Head of caudate nucleus (tissue), 42 donors: ENCODE data around the gene AKAP7.
"Not testable (repeated sequence)": the region's sequence is repeated elsewhere in the genome, so short reads cannot be mapped to it uniquely, and the experiment has no call there.

ENCODE experiments used
- DNase-seq, 42 donors: peaks; one replicate each; pipeline versions ENCODE4 v3.0.0 to v3.0.0-alpha.2; 2020 to 2021; ENCODE audit warnings: mixed read lengths in 7 of 42
- intact Hi-C: fragments of 100-400 bp; cut with DNase I; formaldehyde crosslinking; loops from one replicate; pipeline ENCODE4 v1.15.0; 2022

Gene AKAP7

DNA sequence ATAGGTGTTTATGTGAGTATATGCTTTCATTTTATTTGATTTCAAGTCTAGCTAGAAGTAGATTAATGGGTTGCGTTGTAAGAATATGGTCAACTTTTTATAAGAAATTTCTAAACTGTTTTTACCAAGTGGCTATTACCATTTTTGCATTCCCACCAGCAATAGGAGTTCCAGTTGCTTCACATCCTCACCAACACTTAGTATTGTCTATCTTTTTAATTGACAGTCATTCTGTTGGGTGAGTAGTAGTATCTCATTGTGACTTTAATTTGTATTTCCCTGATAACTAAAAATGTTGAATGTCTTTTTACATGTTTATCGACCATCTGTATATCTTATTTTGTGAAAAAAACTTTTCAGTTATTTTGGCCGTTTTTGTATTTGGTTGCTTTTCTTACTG lies 135.3 kb downstream of the AKAP7 start:
- intact Hi-C loops, result no loop called here
- no peak for DNase-seq

DNA sequence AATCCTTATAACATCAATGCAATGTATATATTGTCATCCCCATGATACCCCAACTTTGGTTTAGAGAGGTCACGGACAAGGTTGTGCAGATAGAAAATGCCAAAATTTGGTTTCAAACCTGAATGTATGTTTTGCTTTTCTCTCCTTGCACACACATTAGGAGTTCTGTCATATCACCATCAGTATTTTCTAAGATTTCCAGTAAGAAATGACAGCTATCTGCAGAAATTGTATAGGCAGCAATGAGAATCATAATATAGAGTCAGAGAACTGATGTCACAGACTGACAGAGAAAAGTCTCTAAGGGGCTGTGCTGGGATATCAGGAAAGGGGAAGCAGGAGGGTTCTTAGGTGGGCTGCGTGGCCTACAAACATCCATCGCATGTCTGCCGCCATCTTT lies 140.0 kb downstream of the AKAP7 start:
- intact Hi-C loops, result no loop called here
- no peak for DNase-seq

DNA sequence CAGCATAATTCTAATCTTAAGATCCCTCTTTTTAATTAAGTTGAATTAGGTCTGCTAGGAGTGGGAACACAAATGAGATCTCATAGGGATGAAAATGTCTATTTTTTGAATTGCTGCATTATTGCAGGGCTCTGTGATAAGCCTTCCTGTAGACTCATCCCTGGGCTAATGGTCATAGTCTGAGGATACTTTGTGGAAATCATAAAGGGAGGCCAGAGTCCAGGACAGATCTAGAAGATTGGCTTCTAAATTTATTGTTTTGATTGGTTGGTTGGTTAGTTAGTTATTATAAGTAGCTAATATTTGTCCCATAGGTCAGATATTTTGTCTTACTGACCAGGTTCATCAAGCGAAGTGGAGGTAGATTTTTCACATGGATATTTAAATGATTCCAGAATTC lies 142.3 kb downstream of the AKAP7 start:
- intact Hi-C loops, result no loop called here
- DNase-seq, result no peak

DNA sequence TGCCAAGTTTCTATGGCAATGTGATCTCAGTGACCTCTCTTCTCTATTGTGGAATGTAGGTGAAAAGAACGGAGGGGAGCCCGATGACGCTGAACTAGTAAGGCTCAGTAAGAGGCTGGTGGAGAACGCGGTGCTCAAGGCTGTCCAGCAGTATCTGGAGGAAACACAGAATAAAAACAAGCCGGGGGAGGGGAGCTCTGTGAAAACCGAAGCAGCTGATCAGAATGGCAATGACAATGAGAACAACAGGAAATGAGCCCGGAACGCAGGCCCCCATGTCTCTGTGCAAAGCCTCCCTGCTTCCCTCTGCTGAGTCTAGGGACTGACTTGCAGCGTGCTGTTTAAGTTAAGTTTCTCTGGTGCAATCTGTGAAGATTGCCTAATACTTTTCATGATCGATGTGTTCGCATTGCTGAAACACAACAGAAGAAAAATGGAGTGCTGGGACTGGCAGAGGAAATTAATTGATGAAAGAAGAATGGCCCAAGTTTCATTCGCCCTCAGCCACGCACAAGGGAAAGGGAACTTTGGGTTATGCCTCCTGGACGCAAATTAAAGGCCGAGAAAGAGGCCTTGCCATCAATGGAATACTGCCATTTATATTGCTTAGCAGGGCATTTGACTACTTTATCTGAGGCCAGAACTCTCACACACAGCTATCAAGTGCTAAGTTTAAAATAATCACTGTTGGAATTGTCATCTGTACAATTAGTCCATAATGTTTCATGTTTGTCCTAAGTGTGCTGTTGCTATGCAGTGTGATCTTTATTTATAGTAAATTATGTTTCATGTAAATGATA lies 146.4 kb downstream of the AKAP7 start:
- DNase-seq, result peak; percentile 27 to 83 (median 63)
- intact Hi-C loops, result no loop called here

DNA sequence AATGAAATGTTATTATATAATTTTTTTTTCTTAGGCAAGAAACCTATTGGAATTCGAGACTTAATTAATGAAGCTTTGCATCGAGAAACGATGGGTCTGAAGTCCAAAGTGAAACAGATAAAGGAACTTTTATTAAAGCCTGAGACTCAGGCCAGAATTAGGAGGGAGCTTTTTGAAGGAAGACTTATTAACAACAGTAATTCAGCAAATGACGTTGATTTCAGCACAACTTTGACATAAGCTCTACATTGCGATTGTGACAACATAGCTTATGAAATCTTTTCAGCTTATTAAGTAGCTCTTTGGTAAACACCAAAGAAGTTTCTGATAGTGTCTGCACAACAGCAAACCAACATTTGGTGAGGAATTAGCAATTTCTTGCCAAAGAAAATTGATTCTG lies 147.1 kb downstream of the AKAP7 start:
- intact Hi-C loops, result no loop called here
- DNase-seq, result no peak

DNA sequence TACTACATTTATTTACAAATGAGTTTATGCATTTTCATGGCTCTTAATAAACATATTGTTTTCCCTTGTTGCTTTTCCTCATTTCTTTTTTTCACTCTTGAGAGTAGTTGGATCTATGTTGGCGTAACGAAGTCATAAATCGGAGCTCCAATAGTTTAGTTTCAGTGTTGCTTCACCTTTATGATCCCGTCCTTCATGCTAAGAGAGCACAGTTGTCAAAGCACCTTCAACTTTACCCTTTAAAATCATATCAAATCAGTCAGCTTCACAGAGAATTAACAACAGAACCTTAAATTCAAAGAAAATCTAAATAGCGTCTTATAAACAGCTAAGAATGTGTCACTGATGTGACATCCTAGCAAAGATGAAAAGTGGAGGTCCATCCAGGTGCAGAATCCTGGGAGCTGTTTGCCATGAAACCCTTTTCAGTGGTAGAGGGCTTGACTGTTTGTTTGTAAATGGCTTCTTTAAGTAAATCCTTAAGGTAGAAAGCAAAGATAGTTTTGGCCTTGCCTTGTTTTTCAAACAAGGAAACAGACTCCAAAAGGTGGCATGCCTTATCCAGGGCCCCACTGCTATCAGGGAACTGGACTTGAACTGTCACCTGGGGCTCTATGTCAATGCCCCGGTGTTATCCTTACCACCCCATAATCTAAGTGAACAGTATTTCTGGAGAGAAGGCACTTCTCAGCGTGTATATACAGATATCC lies 148.4 kb downstream of the AKAP7 start:
- no peak for DNase-seq
- intact Hi-C loops, result no loop called here

DNA sequence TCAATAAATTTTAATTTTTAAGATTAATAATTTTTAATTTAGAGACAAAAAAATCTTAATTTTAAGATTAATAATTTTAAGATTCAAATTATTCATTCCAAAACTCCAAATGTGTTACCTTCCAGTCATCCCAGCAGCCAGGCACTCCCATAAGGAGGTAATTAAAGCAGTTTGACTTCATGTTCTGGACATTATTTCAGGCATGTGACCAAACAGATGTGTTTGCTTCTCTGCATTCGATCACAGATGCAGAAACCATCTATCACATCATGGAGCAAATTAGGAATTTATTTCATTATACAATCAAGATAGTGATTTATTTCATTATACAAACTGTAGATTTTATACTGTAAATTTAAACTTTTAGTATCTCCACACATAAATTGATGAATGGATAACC lies 150.3 kb downstream of the AKAP7 start:
- DNase-seq, result no peak
- intact Hi-C loops, result no loop called here

DNA sequence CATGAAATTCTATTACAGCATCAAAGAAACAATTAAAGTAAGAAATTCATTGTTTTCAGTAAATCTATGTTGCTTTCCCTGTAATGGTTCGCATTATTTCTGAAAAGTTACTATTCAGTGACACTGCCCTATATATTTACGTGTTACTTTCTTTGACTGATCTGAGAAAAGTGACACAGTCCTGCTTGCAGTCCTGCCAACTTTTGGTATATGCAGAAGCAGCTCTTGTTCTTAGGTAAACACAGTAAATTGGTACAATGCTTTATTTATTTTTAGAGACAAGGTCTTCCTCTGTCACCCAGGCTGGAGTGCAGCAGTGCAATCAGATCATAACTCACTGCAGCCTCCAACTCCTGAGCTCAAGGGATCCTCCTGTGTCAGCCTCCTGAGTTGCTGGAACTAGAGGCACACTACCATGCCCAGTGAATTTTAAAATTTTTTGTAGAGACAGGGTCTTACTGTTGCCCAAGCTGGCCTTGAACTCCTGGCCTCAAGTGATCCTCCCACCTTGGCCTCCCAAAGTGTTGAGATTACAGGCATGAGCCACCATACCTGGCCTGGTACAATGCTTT lies 151.3 kb downstream of the AKAP7 start:
- DNase-seq, result no peak
- intact Hi-C loops, result no loop called here

DNA sequence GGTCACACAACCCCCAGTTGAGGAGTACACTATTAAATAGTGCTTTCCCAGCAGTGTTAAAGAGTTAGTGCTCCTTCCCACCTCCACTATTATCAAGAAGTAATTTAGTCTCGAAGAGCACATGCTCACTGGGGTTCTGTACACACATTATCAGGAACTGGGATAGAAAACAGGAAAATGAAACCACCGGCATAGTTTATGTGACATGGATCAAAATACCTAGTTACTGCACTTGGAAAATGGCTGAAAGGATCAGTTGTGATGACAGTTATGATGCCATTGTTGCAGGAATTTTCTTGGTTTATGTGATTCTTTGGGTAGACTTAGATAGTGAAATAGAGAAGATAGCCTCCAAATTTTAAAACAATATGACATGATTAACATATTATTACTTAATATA lies 152.9 kb downstream of the AKAP7 start:
- no peak for DNase-seq
- intact Hi-C loops, result no loop called here

DNA sequence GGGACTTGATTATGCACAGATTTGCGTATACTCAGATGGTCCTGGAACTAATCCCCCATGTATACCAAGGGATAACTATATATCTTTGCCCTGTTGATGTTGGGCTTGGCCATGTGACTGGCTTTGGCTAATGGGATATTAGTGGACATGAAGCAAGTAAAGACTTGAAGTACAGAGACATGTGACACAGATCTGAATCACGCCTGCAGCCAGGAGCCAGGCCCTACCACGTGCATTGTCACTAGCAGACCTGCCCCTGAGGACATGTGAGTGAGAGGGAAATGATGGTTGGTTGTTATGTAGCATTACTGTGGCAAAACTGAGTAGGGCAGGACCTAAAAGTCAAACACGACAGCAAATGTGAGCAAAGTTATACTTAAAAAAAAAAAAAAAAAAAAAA lies 155.7 kb downstream of the AKAP7 start:
- intact Hi-C loops, result no loop called here
- no peak for DNase-seq

DNA sequence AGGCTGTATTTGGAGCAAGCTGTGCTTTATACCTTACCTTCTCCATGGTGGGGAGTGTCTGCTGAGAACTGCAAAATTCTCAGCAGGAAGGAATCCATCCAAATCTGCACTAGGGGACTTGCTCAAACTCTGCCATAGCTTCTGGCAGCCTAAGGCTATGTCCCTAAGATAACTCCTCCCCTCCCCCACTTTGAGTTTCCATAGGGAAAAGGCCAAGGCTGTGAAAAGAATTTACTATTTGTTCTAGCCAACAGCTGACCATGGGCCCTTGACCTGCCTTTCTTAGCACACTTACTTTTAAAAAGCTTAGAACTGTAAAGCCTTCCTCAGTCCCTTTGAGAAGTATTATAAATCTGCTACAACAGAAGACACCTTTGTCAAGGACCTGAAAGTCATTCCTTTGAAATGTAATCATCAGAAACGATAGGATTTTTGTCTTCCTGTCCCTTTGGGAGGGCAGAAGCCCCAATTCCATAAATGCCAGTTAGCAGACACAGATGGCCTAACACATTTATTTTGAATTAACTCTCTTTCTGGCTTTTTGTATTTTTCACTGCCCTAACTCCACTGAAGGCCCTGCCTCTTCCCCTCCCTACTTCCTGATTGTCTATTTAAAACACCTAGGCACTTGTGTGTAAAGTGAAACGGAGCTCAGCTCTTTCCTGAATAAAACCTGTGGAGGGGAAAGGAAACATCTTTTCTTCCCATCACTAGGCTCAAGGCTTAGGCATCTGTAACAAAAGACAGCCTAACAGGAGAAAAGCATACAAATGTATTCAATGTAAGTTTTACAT lies 157.1 kb downstream of the AKAP7 start:
- intact Hi-C loops, result no loop called here
- no peak for DNase-seq

DNA sequence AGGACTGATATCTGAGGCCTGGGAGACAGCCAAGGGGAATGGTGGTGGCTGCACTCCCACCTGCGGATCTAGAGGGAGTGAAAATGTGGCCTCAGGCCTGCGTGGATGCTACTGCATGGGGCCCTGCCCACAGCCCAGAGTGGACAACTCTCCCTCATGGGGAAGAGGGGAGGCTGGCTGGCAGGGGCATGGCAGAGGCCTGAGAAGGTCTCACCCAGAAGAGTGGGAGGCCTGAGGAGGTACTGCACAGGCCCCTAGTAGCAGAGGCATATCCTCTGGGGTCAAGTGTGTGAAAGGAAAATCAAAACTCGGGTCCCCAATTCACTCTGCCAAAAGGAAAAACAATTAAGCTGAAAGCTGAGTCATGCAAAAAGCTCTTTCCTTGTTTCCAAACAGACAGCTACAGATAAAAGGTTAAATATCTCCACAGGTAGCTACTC lies 158.2 kb downstream of the AKAP7 start:
- DNase-seq, result no peak
- intact Hi-C loops, result no loop called here

DNA sequence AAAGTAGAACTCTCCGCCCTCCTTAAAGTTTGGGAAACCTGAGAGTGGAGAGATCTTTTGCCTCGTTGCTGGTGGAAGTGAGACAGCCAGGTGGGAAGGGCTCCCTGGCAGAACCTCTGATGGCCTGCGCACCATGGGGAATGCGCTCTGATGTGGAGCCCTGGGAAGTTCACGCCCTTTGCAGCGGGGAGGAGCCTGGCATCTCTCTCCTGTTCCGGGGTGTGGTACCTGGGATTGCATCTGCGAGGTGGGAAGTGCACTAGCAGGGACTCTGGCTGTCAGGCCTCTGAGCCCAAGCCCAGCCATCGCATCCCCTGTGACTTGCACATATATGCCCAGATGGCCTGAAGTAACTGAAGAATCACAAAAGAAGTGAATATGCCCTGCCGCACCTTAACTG lies 159.8 kb downstream of the AKAP7 start:
- no peak for DNase-seq
- intact Hi-C loops, result no loop called here

DNA sequence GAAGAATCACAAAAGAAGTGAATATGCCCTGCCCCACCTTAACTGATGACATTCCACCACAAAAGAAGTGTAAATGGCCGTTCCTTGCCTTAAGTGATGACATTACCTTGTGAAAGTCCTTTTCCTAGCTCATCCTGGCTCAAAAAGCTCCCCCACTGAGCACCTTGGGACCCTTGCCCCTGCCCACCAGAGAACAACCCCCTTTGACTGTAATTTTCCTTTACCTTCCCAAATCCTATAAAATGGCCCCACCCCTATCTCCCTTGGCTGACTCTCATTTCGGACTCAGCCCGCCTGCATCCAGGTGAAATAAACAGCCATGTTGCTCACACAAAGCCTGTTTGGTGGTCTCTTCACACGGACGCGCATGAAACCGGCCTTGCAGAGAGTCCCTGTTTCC lies 165.6 kb downstream of the AKAP7 start:
- DNase-seq, intact Hi-C loops: not testable (repeated sequence)

DNA sequence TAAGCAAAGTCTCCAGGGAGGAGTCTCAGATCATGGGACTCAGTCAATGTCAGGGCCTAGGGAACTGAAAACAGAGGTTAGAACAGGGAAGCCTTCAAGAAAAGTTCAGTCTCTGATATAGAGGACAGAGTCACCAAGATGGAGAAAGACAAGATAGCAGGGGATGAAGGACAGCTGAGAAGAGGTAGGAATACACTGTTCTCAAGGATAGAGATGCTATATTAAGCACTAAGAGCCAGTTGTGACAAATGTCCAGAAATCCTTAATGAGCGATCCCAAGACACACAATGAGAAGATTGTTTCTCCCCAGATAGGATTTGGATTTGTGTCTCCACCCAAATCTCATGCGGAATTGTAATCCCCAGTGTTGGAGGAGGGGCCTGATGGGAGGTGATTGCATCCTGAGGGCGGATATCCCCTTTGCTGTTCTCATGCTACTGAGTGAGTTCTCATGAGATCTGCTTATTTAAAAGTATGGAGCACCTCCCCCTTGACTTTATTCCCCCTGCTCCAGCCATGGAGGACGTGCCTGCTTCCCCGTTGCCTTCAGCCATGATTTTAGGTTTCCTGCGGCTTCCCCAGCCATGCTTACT lies 168.2 kb downstream of the AKAP7 start:
- DNase-seq, result no peak
- intact Hi-C loops, result no loop called here

DNA sequence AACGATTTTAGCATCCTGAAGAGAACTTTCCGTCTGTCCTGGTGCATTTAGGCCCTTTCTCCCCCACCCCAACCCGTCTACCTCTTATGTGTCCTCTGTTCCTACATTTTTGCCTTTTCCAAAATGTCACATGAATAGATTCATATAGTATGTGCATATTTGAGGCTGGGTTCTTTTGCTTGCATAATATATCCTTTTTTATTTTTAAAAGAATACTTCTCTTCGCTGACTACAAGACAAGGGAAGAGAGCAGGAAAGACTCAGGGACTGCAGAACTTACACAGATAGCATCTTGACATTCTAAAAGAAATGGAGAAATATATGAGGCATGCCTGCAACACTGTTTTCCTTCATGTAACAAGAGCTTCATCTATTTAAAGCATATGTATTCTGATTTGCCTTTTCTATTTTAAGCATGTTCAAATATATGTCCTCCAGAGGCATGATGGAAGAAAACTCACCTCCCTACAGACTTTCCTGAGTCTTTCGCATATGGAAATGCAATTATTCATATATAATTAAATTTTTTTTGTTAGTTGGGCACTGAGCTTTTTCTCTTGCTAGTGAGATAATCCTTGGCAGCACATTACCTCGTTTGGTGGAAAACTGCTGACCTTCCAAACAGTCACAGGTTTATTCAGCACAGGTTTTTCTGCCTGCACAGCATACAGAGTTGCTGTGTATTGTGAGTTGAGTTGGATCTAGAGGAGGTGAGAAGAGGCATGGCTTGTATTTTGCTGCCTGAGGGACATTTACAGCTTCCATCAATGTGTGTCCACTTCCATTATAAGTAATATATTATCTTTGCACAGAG lies 170.0 kb downstream of the AKAP7 start:
- DNase-seq, result no peak
- intact Hi-C loops, result no loop called here

DNA sequence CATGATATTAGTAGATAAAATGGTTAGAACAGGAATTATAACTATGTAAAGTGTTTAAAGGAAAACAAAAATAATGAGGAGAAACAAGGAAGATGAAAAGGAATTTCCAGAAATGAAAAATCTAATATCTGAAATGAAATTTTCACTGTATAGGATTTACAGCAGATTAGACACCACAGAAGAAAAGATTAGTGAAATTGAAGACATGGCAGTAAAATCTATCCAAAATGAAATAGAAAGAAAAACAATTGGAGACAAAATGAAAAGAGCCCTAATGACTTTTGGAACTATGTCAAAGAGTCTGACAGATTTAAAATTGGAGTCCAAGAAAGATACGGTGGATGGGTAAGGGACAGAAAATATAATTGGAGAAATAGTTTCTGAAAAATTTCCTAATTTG lies 174.2 kb downstream of the AKAP7 start:
- DNase-seq, result no peak

DNA sequence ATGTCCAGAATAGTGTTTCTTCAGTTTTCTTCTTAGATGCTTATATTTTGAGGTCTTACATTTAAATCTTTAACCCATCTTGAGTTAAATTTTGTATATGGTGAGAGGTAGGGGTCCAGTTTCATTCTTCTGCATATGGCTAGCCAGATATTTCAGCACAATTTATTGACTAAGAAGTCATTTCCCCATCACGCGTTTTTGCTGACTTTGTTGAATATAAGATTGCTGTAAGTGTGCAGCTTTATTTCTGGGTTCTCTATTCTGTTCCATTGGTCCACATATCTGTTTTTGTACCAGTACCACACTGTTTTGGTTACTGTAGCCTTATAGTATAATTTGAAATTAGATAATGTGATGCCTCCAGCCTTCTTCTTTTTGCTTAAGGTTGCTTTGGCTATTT lies 179.6 kb downstream of the AKAP7 start:
- DNase-seq, result no peak
- intact Hi-C loops, result no loop called here

More for the DNA sequence above, 174.2 kb downstream of the AKAP7 start:
- intact Hi-C loops, result no loop called here

DNA sequence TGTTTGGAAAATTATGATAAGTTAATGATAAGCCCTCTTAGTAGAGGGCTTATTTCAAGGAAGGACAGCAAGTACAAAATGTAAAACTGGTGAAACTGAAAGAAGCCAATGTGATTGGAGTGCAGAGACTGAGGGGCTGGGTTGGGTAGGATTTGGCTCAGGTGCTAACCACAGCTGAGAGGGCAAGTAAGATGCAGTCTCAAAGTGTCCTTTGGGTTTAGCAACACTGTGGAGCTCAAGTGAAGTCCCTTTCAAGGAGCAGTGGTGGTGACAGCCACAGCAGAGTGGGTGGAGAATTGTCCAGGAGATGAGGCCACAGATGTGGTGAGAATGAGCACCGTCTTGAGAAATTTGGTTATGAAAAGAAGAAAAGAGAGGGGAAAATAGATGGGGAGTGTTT lies 181.4 kb downstream of the AKAP7 start:
- intact Hi-C loops, result no loop called here
- no peak for DNase-seq
